HG03025 (cell line): ENCODE data around the gene CTNNA2.
"Not testable (repeated sequence)": the region's sequence is repeated elsewhere in the genome, so short reads cannot be mapped to it uniquely, and the experiment has no call there.

ENCODE experiments used
- ATAC-seq: cut with Tn5 transposase; IDR thresholded peaks from one replicate; pipeline ENCODE4 v1.9.1; 2021; ENCODE audit warnings: mild to moderate bottlenecking, moderate library complexity; ENCODE audit not compliant: unreplicated experiment, low FRiP score

CTNNA2 gene

DNA sequence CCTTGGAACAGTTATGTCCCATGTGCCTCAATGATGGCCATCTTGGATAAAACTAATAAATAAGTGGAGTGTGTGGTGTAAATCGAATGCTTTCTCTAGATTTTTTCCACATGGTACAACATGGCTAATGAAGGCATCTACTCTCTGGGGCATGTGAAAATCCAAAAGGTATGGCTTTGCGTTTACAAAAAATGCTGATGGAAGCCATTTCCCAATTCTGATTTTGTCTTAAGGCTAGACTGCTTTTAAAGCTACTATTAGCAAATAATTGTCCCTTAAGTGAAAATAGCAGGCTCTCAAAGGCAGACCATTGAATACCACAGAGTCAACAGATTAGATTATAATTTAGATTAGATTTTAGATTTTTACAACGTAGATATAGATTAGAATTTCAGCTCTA, 608.0 kb downstream of the CTNNA2 start:
- no peak for ATAC-seq

DNA sequence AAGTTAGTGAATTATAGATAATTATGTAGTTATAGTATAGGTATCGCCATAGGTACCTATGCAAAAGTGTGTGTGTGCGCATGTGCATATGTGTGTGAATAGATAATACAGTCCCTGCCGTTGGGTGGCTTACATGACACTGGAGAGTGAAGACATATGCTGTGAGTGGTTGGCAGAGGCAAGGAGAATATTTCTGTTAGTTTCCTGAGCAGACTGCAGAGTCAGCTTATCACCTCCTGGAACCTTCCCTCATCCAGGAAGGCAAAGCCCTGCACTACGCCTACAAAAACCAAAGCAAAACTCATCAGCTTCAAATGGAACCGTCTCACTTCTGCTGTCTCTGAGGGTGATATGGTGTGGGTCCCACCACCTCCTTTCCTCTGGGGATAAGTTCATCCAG, 609.8 kb downstream of the CTNNA2 start:
- ATAC-seq, result no peak

DNA sequence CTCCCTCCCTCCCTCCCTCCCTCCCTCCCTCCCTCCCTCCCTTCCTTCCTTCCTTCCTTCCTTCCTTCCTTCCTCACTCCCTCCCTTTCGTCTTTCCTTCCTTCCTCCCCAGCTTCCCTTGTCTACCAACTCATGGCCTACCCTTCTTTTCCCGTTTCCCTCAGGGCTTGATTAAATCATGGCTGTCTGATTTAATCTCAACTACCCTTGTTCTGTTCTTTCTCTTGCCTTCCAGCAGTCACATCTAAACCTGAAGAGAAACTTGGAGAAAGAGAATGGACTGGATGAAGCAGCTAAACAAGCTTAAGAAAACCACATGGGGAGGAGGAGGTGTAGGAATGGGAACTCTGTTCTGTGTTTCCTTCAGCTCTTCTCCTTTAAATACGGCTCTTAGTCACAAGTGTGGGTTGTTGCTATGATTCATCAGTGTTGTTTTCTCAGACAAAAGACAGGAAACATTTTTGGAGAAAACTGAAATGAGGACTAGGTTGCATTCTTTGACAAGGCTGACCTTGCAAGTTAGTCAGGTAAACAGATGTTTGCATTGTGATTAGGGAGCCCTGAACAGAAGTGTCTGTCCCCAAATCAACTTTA, 613.8 kb downstream of the CTNNA2 start:
- ATAC-seq, result no peak

DNA sequence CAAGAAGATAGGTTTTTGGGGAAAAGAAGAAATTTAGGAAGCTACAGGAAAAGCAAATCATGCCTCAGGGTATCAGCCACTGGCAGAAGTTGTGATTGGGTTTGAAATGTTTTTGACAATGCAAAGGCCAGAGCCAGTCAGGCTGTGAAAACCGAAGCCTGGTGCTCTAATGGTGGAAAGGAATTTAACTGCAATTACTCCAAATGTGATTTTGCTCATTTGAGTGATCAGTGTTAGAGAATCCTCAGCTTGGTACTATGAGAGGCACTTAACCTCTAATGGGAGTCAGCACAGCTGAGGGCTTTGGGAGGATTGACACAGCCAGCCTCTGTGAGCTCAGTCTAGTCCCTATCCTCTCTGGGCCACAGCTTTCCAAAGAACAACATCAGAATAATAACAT, 615.2 kb downstream of the CTNNA2 start:
- ATAC-seq, result no peak

DNA sequence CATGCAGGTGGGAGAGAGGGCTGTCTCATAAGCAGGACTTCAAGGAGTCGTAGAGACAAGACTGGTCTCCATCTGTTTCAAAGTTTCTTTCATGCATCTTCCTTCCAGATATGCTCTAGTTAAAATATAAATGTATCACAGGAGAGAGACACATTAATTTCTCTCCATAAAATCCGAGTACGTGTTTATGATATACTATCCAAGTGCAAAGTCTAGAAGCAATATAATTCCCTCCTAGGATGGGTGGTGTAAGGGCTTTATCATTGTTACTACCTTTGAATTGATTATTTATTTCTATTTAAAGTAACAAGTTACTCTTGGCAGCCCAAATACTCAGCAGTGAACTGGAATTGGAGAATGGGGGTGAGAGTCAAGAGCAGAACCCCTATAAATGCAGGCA, 619.4 kb downstream of the CTNNA2 start:
- no peak for ATAC-seq

DNA sequence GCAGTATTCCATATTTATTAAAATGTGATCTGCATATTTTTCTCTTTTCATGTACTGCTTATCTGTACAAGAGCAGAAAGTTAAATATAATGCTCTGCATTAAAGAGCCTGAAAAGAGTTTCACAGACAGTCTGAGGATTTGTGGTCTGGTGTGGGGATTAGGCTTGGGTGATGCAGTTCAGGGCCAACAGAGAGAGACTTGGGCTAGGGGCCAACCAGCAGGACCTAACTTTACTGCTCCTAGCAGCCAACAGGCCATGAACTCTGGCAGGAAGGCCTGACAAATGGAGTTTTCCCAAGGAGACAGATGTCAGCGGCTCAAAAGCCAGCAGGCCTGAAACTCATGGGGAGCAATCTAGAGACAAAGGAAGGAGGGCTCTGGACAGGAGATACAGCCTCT, 622.1 kb downstream of the CTNNA2 start:
- no peak for ATAC-seq

DNA sequence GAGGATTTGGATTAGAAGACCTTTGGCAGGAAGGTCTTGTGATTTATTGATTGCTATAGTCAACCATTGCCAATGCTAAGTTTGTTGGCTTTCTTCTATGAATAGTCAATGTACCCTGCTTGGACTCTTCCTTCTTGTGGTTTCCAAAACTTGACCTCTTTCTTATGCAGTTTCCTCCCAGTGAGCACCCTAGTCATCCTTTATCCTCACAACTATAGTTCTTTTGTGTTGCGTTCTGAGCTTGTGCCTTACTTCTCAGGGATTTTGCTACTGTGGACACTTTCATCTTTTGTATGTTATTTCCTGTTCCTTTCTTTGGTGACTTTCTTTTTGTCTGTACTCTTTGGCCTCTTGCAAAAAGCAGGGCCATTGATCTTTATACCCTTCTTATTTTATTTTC, 623.5 kb downstream of the CTNNA2 start:
- ATAC-seq, result no peak

DNA sequence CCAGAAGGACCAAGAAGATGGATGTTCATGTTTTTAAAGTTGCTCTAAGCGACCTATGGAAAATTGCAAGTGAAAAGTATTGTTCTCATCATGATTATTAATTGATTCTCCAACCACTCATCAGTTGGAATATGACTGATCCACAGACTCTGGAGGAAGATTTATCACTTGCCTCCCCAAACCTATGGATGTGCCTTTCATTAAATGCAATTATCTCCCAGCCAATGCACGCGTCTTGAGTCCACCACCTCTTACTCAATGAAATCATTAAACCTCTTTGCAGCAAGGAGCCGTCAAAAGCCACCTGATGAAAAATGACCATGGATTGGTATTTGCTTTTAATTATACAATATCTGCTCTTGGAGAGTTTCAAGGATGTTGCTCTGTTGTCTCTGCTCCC, 626.1 kb downstream of the CTNNA2 start:
- no peak for ATAC-seq

DNA sequence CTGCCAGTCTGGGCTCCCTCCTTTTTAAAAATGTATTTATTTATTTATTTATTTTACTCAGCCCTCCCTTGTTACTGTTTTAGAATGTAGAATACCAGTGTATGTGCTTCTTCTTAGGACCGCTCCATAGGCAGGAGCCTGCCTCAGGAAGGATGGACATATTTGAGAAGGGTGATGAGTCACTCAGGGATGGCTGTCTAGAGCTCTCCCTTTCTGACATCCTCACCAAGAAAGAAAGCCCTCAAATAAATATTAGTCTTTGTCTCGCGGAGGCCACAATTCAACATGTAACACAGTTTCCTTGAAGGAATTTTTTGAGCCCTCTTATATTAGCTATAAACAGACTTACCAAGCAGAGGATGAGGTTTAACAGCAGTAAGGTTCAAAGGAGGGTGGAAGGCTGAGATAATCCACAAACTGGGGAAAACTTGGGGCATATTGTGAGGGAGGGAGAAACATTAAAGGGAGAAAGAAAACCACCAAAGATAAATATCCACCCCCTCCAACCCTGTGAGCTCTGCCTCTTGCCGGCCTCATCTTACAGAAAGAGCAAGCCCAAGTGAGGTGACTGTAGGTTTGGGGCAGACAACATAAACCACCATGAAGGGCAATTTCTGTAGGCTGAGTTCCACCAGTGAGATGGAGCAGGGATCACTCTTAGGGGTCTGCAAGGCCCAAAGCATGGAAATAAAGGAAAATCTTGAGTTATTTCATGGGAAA, 628.3 kb downstream of the CTNNA2 start:
- no peak for ATAC-seq

DNA sequence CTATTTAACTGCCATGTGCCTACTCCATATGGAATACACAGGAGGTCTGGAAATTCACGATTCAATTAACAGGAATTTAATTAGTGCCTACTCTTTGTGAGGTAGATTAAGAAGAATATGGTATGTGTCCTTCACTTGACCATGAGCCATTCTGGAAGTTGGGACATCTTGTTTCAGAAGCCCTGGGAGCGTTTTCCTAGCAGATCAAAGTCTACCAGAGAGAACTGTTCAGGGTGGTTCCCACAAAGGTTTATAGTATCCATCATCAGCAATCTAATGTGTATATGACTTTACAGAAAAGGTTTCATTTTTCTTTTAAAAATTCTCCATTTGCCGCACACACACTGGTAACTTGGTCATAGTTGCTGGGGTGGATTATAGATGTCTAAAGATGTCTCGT, 632.6 kb downstream of the CTNNA2 start:
- ATAC-seq, result no peak

DNA sequence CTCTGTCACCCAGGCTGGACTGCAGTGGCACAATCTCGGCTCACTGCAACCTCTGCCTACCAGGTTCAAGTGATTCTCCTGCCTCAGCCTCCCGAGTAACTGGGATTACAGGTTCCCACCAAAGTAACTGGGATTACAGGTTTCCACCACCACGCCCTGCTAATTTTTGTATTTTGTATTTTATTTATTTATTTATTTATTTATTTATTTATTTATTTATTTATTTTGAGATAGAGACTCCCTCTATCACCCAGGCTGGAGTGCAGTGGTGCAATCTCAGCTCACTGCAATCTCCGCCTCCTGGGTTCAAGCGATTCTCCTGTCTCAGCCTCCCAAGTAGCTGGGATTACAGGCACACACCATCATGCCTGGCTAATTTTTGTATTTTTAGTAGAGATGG, 633.9 kb downstream of the CTNNA2 start:
- ATAC-seq, result not testable (repeated sequence)

DNA sequence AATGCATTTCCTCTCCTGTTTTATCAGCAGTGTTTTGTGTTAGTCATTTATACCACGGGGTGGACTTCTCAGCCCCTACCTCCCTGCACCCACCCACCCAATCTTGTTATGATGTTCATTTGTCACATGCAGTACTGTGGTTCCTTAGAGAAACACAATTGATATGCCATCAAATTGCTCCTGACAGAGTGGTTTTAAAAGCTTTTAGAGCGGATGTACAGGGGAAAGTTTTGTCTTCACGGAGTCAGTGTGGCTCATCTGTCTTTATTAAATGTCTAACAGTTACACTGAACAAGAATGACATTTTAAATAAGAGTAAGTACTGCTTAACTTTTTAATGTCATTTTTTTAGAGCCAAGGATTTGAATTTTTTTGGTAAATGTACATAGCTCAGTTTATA, 634.8 kb downstream of the CTNNA2 start:
- no peak for ATAC-seq

DNA sequence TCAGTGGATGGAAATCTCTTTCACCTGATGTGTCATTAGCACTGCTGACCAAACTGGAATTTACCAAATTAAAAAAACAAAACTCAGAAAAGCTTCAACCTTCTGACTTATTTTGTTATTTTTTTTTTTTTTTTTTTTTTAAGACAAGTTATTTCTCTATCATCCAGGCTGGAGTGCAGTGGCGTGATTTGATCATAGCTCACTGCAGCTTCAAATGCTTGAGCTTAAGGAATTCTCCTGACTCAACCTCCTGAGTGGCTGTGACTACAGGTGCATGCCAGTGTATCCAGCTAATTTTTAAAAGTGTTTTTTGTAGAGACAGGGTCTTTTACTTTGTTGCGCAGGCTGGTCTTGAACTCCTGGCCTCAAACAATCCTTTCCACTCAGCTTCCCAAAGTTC, 636.1 kb downstream of the CTNNA2 start:
- ATAC-seq, result no peak

DNA sequence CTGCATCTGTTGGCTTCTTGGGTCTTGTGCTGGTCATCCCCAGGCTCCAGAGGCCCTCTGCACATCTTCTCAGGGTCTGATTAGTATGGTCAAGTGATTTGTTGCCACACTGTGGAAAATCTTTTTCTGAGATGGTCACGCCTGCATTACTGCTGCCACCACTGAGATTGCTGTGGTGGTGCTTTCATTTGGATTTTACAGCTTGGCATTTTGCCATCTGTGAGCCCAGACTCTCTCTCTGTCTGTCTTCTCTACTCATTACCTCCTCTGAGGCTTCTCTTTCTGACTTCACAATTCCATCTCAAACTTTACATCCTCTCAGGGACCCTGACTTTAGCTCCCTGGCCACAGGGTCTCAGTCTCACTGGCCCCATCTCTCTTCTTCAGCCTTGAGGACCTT, 637.1 kb downstream of the CTNNA2 start:
- ATAC-seq, result no peak

DNA sequence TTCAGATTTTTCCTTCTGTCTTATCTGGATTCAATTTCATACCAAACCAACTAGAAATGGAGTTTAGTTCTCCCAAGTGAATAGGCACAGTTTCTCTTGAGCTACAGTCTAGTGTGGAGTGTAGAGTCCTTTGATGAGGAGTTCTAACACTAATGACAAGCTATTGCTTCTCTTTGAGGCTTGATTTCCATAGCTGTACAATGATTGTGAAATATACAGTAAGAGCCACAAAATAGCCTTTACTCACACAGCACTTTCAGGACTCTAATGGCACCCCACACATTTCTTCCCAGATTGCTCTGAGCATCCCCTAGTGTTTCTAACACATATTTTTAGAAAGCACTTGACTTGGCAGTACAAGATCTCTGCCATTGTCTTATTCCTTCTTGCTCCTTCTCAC, 638.4 kb downstream of the CTNNA2 start:
- ATAC-seq, result no peak

DNA sequence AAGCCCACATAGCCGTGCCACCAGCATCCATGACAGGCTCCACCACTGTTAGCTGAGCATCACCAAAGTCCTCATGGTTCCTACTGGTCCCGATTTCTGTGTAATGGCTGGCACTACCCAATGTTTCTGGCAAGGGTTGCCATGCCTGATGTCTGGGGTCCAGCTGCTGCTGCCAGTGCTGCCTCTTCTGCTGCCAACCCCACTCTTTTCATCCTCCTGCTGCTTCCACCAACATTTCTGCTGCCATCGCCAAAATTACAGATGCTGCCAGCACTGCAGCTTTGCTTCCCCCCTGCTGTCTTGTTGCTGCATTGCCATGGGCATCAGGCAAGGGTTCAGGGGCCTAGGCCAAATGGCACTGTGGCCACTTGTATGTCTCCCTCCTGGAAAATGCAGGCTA, 638.8 kb downstream of the CTNNA2 start:
- ATAC-seq, result no peak

DNA sequence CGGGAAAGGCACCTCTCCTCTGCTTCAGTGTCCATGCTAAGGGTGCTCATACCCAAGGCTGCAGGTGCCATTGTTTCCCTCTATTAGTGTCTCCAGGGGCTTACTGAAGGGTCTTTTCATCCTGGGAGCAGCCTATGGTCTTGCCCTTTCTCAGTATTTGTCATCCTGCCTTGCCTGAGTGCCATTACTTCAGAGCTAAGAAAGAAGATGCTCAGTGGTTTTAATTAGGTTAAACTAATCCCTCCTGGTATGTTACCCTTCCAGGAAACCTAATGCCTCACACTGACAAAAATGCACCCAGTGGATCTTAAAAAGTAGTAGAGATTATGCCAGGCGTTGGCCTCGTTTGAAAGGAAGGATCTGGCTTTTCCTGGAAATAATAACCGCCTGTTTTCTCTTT, 640.3 kb downstream of the CTNNA2 start:
- ATAC-seq, result no peak

DNA sequence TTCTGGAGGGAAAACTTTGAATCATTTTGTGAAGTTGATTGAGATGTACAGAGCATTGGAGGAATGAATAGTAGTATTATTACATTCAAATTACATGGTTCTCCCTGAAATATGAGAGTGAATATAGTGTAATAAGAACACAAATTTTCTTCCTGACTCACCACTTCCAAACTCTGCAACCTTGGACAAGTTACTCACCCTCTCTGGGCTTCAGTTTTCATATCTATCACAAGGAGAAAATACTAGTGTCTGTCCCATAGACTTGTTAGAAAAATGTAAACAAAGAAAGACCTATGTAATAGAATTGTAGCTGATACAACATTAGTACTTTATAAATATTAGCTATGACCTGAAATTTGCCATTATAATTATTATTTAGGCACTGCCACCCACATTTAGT, 640.9 kb downstream of the CTNNA2 start:
- ATAC-seq, result no peak

DNA sequence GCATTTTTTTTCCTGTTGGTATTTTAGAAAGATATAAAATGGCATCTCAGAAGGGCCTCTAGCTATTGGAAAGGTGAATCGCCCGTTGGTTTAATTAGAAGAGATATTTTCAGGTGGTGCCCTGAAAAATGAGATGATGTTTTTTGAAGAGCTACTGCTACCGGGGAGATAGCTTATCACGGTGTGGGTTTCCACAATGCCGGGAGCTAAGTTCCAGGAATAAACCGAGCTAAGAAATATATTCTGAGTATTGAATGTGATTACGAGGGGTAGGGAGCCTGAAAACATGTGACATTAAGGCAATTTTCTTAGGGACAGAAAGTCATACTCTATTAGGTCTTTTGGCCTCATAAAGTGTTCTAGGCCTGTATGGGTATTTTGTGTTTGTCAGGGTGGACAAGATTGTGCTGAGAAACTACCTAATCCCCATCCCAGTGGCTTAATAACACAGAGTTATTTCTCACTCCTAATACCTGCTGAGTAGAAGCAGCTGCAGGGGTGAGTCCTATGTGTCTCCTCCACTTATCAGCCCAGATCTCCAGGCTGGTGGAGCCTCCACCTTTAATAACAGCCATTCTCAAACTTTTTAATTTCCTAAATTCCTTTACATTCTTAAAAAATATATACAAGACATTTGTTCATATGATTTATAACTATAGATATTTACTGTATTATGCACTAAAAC, 641.5 kb downstream of the CTNNA2 start:
- no peak for ATAC-seq

DNA sequence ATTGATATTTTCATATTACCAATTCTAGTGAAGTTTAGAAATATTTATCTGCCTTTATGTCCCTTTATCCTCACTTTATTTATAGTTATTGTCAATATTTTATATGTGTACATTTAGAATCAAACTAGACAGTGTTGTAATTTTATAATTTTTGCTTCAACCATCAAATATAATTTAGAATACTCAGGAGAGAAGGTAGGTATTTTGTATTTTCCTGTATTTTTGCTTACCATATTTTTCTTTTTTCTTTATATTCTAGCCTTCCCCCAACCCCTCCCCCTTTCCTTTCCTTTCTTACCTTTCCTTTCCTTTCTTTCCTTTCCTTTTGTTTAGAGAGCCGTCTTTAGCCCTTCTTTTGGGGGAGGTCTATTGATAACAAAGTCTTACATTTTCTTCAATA, 651.5 kb downstream of the CTNNA2 start:
- ATAC-seq, result no peak

DNA sequence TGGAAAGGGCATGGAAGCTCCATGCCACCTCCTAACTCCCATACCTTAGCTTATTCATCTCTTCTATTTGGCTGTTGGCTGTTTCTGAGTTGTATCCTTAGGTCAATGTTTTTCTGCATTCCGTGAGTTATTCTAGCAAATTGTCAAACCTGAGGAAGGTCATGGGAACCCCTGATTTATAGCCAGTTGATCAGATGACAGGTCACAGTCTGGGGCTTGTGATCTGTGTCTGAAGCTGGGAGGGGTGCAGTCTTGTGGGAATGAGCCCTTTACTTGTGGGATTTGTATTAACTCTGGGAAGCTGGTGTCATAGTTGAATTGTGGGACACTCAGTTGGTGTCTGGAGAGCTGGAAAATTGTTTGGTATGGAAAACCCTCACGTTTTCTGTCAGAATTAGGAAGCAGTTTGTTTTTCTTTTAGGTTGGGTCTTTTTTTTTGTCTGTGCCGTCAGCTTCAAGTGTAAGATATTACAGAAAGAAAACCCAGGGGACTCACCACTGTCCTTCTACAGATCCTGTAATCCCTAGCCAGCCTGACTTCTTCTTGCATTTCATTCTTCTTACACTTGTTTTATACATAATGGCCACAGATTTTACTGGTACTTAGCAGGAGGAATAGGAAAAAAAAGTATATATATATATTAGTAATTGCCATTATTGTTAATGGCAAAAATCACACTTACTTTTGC, 653.8 kb downstream of the CTNNA2 start:
- ATAC-seq, result no peak
